GM19324 (cell line): ENCODE data around the gene MEG3.

Experiments
- ATAC-seq: cut with Tn5 transposase; IDR thresholded peaks from one replicate; pipeline ENCODE4 v1.9.1; 2021; ENCODE audit warnings: mild to moderate bottlenecking, moderate library complexity; ENCODE audit not compliant: unreplicated experiment, low FRiP score

Gene MEG3

GRCh38 chr14:100828031-100828769 is 2.3 kb downstream of the MEG3 start:
- ATAC-seq, result no peak

DNA sequence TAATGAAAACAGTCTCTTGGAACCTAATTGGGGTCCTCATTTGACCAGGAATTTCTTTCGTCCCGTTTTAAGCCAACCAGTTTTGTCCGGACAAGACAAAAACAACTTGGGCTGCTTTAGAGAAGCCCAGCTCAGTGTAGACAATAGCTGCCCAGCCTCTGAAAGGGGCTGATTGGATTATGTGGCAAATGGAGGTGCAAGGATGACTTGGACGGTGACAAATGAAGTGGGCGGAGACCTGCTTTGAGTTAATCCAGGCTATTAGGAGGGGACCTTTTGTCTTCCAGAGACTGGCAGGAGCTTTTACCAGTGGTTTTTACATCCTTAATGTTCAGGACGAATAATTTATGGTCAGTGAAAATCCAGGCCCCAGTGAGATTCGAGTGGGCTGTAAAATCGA is 4.8 kb downstream of the MEG3 start:
- no peak for ATAC-seq

- no peak for ATAC-seq
Observed at GRCh38 chr14:100832311-100832960, 6.5 kb downstream of the MEG3 start.

DNA sequence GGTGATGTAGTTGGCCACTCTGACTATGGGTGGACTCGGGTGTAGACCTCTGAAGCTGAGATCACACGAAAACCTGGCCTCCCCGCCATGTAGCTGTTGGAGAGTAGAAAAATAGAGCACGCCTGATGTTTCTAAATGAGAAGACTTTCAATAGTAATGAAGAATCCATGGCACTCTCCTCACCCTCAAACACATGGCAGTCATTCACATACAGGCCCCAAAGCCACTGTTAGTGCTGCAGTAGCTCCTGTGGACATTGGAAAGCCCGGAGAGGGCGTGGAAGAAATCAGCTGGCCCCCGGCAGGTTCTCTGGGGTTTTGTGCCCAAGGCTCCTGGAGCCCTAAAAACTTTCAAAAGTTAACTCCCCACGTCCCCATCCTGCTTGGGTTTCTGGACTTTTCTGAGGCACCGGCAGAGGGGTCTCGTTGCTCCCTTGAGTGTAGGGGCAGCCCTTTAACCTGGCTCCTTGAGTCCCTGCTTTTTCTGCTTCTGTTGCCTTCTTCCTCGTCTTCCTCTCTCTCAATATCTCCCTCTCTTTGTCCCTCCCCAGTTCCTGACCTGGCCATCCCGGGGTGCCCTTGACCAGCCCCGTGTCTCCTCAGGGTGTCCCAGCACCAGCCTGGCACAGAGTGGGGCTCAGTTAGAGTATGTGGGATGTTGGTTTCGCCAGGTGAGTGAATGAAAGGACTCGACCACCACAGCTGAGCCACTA is 8.3 kb downstream of the MEG3 start:
- no peak for ATAC-seq

GRCh38 chr14:100834794-100835547 is 9.1 kb downstream of the MEG3 start:
- ATAC-seq, result no peak

DNA sequence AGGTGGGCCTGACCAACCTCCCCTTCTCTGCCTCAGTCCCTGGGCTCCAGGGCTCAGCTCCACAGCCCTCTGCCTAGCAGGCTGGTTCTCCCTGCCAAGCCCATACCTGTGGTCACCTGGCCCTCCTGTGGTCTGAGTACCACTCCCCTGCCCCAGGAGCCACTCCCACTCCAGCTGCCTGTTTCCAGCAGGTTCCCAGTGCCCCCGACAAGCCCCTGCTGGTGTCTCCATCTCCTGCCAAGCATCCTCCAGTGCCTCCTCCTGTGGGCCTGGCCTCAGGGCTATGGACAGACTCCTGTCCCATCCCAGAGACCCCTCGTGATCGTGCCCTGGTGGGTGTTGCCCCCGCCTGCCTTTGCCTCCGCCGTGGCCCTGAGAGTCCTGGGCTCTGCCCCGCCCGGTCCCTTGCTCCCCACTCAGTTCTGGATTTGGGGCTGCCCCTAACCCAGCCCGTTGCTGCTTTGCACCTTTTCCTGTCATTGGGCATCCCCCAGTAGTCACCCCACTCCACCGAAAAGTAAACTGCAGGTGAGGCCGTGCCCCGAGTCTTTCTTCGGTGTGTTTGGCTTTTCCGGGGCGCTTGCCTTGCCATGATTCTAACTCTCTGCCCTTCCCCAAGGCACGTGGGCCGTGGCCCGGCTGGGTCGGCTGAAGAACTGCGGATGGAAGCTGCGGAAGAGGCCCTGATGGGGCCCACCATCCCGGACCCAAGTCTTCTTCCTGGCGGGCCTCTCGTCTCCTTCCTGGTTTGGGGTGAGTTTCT is 9.8 kb downstream of the MEG3 start:
- ATAC-seq, result no peak

DNA sequence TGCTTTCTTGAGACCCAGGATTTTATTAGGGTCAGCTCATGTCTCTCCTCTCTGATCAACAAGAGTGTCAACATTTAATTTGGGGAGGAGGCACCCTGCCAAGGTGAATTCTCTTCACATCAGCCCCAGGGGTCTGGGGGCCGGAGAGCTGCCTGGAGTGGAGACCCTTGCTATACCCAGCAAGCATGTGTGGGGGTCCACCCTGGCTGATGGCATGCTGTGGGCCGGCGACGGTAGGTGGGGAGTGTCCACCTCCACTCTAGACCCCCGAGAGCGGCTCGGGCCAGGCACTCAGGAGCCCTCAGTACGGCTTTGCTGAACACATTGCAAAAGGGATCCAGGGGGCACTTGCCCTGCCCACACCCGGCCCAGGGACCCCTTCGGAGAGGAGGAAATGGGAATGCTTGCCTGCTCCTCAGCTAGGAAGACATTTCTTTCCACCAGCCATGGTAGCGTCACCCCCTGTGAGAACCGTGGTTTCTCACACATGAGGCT is 10.4 kb downstream of the MEG3 start:
- ATAC-seq, result no peak

DNA sequence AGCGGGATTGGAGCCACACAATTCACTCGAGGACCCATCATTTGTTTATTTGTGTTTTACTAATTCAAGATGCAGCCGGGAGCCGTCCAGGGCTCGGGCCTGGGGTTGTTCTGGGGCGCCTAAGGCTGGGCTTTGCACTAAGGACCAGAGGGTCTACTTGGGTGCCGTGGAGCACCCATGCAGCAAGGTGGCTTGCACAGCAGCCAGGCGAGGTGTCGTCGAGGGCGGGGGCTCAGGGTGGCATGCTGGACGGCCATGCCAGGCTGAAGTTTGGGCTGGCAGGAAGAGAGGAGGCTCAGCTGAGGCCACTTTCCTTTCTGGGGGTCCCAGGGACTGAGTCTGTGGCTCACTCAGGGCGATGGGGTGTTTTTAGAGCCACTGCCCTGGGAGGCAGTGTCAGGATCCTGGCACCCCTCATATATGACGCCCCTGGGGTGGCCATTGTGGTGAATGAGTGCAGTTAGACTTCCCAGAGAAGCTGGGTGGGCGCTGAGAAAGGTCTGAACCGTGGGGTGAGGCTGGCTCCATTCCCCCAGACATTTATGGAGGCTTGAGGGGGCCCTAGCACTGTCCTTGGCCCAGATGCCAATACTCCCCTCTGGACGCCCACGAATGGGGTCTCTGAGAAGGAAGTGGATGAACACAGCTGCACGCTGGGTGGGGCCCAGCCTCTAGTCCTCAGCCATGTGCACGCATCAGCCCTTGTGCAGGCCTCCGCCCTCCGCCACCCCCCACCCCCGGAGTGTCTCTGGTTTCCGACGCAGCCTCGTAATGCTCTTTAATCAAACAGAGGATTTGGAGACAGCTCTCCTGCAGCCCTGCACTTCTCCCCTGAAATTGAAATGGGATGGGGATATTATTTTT is 11.3 kb downstream of the MEG3 start:
- no peak for ATAC-seq

GRCh38 chr14:100837805-100838350 is 12.0 kb downstream of the MEG3 start:
- no peak for ATAC-seq

DNA sequence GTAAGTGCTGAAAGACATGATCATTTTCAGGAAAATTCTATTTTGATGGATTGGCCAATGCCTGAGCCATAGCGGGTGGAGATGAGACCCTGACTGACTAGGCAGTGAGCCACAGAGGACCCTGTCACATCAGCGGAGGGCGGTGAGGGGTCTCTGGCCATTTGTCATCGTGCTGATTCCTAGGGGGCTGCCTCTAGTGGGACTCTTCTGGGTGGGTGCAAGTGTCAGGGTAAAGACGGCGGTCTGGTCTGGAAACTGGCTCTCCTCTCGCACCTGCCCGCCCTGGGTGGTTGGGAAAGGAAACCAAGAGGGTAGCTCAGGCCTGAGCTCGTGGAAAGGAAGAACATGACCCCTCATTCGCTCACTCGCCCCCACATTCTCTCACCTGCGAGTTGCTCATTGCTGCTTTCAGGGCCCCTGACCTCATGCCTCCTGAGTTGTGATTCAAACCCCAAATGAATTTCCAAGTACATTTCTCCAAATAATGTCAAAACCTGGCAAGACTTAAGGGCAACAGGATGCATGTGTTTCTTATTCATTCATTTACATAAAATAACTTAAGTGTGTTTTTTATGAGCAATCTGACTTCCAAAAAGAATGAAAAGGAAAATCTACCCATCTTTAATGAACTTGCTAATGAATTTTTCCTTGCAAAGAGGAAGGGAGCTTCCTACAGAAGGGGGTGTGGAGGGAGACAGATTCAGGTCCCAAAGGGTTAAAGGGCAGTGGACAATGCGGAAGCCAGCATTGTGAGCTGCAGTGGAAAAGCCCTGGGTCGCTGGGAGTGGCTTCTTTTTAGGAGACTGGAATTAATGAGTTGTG is 12.8 kb downstream of the MEG3 start:
- ATAC-seq, result no peak

GRCh38 chr14:100839315-100839585 is 13.3 kb downstream of the MEG3 start:
- ATAC-seq, result no peak

- no peak for ATAC-seq
Observed at GRCh38 chr14:100839681-100840111, 13.8 kb downstream of the MEG3 start.

- no peak for ATAC-seq
Observed at GRCh38 chr14:100840286-100841065, 14.6 kb downstream of the MEG3 start.

- no peak for ATAC-seq
Observed at GRCh38 chr14:100841066-100841760, 15.3 kb downstream of the MEG3 start.

GRCh38 chr14:100841761-100842403 is 16.0 kb downstream of the MEG3 start:
- ATAC-seq, result no peak

GRCh38 chr14:100842799-100843198 is 16.9 kb downstream of the MEG3 start:
- ATAC-seq, result no peak
